Stimulated activated CD4-positive, alpha-beta T cell treated with anti-CD3 and anti-CD28 coated beads, Interleukin-12 subunit alpha, Interleukin-12 subunit beta, amount 100 ng/mL, for 24 hours (primary cell): ENCODE results near the gene ZNF865.

Source experiments
- DNase-seq, 2 experiments: peaks; one replicate each; pipeline ENCODE4 v3.0.0-alpha.2; 2020; ENCODE audit warnings: low read depth in 2 of 2

ZNF865 gene

DNA sequence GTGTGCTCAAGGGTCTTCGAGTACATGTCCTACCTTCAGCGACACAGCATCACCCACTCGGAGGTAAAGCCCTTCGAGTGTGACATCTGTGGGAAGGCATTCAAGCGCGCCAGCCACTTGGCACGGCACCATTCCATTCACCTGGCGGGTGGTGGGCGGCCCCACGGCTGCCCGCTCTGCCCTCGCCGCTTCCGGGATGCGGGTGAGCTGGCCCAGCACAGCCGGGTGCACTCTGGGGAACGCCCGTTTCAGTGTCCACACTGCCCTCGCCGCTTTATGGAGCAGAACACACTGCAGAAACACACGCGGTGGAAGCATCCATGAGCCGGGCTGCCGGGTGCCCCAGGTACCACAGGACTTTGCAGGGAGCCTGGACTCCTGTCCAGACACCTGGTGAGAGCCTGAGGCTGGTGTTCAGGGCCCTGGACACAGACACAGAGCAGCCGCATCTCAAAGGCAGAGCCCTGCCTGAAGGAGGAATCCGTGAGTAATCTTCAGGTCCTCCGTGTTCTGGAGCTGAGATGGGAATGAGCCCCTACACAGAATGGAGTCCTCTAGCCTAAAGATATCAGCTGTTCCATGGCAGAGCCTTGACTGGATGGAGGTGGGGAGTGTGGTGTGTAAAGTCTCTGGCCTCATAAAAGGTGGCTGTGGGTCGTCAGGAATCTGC, 39.5 kb downstream of the ZNF865 start:
- DNase-seq: no peak

DNA sequence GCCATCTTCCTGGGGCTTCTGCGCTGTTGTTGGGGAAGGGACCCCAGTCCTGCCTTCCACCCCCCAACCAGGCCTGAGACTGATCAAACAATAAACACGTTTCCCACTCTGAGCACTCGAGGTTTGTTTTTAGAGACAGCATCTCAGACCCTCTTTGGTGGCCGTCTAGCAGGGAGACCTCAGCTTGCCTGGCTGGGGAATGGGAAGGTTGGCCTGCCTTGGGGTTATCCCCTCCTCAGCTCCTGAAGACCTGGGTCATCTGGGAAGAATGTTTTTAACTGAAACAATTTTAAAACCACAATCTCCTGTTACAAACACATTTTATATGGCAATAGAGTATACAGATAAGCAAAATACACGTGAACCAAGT, 40.0 kb downstream of the ZNF865 start:
- DNase-seq: no peak

- no peak for DNase-seq
Measured at GRCh38 chr19:55646889-55647731, 41.7 kb downstream of the ZNF865 start.

- DNase-seq: no peak
Measured at GRCh38 chr19:55647732-55648584, 42.5 kb downstream of the ZNF865 start, which contains the start of gene CCDC106. Gene CCDC106, plus strand, starts transcription at chr19:55648212. Its CDS starts 835 bp downstream, at chr19:55649047.

DNA sequence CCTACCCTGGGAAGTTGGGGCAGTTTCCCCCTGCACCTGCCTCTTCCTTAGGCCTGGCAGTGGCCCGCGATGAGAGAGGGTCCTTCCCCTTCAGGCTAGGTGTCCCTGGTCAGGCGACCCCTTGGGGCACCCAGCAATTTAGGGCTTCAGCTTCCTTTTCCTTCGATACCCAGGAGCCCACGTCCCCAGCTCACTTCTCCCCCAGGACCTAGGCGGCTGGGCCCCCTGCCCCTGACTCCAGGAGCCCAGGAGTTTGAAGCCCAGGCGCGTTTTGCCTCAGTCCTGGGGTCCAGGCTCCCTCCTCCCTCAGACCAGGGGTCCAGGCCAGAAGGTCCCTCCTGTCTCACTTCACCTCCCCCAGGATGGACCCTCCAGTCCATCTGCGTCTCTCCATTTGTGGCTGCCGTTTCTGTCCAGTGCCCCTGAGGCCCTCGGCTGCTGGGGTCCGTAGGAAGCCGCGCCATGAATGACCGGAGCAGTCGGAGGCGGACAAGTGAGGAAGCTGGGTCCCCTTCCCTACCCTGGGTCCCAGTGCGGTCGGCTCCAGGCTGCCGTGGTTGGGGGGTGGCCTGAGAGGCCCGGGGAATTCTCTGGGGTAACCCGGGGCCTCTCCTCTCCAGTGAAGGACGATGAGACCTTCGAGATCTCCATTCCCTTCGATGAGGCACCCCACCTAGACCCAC, 43.3 kb downstream of the ZNF865 start:
- DNase-seq: no peak

DNA sequence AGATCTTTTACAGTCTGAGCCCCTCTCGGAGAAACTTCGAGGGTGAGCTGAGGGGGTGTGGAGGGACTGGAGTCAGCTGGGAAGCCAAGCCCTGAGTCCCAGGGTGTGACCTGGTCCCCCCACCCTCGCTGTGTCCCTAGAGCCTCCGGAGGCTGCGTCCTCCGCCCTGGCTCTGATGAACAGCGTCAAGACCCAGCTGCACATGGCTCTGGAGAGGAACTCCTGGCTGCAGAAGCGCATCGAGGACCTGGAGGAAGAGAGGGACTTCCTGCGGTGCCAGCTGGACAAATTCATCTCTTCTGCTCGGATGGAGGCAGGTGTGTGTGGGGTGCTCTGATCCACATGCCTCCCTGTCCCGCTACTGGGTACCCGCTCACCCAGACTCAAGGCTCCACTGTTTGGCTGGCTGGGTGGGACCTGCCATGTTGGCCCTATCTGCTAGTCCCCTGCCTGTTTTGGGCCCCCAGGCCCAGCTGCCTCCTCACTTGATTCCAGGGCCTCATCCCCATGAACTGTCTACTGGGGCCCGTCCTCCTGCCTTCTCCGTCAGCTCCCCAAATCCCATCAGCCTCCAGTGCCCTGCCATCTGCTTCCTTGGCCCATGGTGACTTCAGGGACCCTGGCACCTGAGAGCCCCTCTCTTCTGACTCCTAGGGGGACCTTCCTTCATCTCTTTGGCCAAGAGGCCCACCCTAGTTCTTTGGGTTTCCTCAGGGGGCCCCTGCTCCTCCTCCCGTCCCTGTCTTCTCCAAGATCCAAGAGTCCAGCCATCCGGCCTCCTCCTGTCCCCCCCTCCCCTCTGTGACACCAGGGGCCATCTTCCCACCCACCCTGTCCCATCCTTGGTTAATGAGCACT, 44.0 kb downstream of the ZNF865 start:
- no peak for DNase-seq

- DNase-seq: no peak
Measured at GRCh38 chr19:55650126-55650557, 44.7 kb downstream of the ZNF865 start.

GRCh38 chr19:55650602-55651230, 45.3 kb downstream of the ZNF865 start:
- no peak for DNase-seq

- no peak for DNase-seq
Measured at GRCh38 chr19:55651236-55651635, 45.8 kb downstream of the ZNF865 start.

DNA sequence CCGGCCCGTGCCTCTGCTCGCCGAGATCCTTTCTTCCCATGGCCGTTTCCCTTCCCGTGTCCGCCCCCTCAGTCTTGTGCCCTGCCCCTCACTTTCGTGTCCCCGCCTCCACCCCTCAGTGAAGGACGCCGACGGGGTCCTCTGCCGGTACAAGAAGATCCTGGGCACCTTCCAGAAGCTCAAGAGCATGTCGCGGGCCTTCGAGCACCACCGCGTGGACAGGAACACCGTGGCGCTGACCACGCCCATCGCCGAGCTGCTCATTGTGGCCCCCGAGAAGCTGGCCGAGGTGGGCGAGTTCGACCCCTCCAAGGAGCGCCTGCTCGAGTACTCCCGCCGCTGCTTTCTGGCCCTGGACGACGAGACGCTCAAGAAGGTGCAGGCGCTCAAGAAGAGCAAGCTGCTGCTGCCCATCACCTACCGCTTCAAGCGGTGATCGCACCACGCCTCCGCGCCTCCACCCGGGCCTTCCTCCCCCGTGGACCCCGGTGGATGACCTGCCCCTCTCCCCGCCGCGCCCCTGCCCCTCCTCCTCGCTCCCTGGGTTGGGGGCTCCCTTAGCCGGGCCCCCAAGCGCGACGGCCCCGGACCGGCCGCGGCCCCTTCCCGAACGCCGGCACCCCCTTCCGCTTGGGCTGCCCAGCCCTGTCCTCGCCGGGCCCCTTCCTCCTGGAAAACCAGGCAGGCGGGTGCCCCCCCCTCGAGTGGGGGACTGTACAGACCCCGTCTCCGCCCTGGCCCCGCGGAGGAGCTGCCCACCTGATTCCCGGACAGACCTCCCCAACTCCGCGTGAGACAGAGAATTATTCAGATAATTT, 47.1 kb downstream of the ZNF865 start:
- no peak for DNase-seq

DNA sequence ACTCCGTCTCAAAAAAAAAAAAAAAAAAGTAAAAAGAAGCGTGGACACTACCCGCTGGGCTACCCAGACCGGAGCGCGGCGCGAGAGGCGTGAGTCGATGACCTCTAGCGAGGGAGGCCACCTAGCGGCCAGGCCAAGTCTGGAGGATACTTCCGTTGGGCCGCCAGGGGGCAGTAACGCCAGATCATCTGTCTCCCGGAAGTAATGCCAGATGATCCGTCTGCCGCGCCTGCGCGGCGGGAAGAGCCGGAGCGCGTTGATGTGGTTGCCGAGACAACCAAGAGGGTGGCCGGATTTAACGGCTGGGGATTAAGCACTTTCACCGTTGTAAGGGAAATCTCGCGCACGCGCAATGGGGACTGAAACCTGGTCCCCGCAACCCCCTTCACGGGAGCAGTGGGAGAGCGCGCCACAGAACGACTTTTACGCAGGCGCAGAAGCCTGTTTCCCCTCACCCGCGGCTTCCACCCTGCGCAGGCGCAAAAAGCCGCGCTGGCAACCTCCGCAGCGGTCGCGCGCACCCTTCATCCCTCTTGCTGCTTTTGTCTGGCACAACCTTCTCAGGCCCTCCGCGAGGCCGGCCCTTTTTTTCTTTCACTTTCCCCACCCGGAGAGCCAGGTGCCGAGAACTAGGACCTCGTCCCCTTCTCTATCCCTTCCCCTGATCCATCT, 48.3 kb downstream of the ZNF865 start:
- peak; percentile 94 to 98 for DNase-seq

DNA sequence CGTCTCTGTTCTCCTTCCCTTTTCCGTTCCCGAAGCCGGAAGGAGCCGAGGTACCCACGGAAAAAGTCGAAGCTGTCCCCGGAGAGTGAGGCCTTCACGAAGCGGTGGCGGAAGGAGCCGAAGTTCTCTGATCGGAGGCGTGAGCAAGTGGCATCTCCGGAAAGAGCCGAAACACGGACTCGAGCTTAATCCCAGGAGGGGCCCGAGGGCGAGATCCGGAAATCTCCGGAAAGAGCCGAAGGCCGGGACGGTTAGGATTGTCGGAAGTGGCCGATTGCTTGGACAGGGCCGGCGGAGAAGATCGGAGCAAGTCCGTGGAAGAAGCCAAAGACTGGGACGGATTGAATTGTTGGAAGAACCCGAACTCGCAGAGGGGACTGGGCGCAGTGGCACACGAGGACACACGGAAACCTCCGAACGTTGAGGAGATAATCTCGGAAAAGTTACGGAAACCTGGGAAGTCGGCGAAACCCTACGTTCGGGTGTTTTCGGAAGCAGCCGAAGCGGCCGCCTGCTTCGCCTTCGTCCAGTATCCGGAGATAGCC, 48.9 kb downstream of the ZNF865 start:
- peak; percentile 98 to 99 for DNase-seq

GRCh38 chr19:55654868-55655647, 49.6 kb downstream of the ZNF865 start, which contains the start of gene U2AF2:
Gene U2AF2, plus strand, starts transcription at chr19:55655035. Its CDS starts 70 bp downstream, at chr19:55655105.
- peak; percentile 93 to 94 for DNase-seq

- DNase-seq: no peak
Measured at GRCh38 chr19:55655648-55656040, 50.2 kb downstream of the ZNF865 start.

- no peak for DNase-seq
Measured at GRCh38 chr19:55656552-55656951, 51.1 kb downstream of the ZNF865 start.

DNA sequence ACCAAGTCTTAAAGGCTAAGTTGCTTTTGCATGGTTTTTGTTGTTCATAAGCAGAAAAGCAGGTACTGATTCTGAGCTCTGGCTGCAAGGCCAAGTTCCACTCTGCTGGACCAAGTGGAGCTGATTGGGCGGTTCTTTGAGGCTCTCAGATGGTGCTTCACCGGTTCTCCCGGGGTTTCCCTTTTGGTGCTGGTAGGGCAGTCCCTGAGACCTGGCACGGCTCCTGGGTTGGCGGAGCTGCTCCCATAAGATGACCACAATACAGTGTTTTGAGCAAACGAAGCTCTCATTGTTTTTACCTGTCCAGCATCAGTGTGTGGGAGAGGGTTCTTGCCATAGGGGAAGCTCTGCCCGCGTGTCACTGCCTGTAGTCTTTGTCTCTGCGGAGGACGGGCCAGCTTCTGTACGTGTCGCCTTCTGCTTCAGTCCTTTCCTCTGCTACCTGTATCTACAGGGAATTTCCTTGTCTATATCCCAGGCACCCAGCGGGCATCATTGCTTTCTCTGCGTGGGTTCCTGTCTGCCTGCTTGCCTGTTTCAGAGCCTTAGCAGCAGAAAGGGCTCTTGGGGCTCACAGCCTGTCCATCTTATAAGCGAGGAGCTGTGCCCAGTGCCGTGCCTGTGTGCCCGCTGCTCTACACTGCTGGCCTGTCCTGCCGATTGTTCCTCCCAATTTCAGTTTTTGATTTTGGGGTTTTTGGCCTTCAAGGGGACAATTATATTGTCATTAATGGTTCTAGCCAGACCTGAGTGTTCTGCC, 51.7 kb downstream of the ZNF865 start:
- no peak for DNase-seq
